ENCODE measurements around the gene NUP58. TPM values are rescaled to one million over a fixed set of nuclear protein-coding genes. Genes with fewer than 3 reads are reported as not detected.
"Not testable (repeated sequence)": the region's sequence is repeated elsewhere in the genome, so short reads cannot be mapped to it uniquely, and the experiment has no call there.

The NUP58 gene
- total RNA-seq, 4 donors from 2014 or later = 35.8 to 68.0 (median 52.6) TPM

- TF ChIP-seq, protein P1, sequence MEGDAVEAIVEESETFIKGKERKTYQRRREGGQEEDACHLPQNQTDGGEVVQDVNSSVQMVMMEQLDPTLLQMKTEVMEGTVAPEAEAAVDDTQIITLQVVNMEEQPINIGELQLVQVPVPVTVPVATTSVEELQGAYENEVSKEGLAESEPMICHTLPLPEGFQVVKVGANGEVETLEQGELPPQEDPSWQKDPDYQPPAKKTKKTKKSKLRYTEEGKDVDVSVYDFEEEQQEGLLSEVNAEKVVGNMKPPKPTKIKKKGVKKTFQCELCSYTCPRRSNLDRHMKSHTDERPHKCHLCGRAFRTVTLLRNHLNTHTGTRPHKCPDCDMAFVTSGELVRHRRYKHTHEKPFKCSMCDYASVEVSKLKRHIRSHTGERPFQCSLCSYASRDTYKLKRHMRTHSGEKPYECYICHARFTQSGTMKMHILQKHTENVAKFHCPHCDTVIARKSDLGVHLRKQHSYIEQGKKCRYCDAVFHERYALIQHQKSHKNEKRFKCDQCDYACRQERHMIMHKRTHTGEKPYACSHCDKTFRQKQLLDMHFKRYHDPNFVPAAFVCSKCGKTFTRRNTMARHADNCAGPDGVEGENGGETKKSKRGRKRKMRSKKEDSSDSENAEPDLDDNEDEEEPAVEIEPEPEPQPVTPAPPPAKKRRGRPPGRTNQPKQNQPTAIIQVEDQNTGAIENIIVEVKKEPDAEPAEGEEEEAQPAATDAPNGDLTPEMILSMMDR (IDR thresholded peaks at IDR 0.05) = no peak
- no peak for ATAC-seq (ENCODE audit: low FRiP score)
- no peak for DNase-seq (ENCODE audit: low spot score)
Observed at GRCh38 chr13:25352806-25353205, 51.4 kb downstream of the NUP58 start.

GRCh38 chr13:25353344-25353743, 51.9 kb downstream of the NUP58 start:
- no peak for DNase-seq (ENCODE audit: low spot score)
- ATAC-seq (ENCODE audit: low FRiP score) = no peak
- TF ChIP-seq, protein P1 (IDR thresholded peaks at IDR 0.05) = no peak

DNA sequence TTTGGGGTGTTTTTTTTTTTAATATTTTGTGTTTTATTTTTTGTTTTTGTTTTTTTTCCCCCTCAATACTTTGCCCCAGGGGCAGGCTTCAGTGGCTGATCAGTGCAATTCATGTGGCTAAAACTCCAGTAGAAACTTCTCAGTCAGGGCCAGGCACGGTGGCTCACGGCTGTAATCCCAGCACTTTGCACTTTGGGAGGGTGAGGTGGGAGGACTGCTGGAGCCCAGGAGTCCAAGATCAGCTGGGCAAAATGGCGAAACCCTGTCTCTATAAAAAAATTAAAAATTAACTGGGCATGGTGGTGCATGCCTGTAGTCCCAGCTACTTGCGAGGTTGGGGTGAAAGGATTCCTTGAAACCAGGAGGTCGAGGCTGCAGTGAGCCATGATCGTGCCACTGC, 53.0 kb downstream of the NUP58 start:
- no peak for ATAC-seq (ENCODE audit: low FRiP score)
- TF ChIP-seq, protein P1 (IDR thresholded peaks at IDR 0.05) = no peak
- no peak for DNase-seq (ENCODE audit: low spot score)

DNA sequence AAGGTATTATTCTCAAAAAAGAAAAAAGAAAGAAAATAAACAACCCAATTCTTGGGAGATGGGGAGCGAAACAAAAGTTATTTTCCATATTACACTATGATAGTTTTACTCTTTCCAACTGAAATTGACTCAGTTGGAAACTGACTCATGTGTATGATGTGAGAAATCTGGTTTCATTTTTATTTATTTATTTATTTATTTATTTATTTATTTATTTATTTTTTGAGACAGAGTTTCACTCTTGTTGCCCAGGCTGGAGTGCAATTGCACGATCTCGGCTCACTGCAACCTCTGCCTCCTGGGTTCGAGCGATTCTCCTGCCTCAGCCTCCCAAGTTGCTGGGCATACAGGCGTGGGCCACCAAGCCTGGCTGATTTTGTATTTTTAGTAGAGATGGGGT, 59.0 kb downstream of the NUP58 start:
- not testable (repeated sequence) for DNase-seq (ENCODE audit: low spot score); ATAC-seq (ENCODE audit: low FRiP score)

GRCh38 chr13:25365720-25366235, 64.4 kb downstream of the NUP58 start:
- no peak for ATAC-seq (ENCODE audit: low FRiP score)
- DNase-seq (ENCODE audit: low spot score) = no peak
- TF ChIP-seq, protein P1 (IDR thresholded peaks at IDR 0.05) = no peak

DNA sequence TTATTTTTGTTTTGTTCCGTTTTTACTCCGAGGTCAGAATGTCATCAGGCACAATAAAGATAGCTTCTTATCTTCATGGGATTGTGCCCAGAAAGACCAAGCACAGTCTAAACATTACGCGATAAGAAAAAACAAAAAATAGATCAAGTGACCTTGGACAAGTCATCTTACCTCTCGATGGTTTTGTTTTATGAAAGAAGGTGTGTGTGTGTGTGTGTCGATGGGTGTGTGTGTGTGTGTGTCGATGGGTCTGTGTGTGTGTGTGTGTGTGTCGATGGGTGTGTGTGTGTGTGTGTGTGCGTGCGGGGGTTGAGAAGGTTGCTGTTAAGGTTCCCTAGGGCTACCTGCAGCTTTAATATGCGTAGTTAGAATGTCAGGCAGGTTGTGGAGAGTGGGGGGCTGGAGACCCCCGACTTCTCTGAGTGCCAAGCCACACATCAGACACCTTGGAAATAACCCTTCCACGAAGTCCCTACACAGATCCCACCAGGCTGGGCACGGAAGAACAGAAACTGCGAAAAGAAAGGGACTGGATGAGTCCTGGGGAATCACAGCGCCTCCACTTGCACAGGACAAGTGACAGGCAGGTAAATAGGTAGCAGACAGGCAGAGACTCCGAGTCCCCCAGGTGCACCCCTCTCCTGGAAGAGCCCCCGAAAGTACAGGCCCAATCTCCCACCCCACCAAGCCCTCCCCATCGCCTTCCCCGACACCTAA, 69.9 kb downstream of the NUP58 start:
- DNase-seq (ENCODE audit: low spot score) = no peak
- no peak for ATAC-seq (ENCODE audit: low FRiP score)
- TF ChIP-seq, protein P1 (IDR thresholded peaks at IDR 0.05) = no peak

DNA sequence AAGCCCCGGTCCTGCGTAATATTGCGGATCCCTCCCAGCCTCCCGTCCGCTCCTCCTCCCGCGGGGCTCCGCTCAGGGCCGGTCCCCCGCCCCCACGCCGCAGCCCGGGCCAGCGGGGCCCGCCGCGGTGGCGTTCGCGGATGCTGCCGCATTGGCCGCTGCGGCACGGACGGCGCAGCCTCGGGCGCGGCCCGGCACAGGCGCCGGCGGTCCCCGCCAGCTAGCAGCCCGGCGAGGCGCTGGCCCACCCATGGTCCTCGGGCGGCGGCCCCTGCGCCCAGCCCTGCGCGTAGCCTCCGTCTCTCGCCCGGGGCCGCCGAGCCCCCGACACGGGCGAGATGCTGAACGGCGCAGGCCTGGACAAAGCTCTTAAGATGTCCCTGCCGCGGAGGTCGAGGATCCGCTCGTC, 70.5 kb downstream of the NUP58 start, which contains the start of gene ATP8A2:
Gene ATP8A2 (plus strand): TSS at position 100 of the 409 bp plus-strand sequence. CDS start 239 bp downstream, at position 339.
- DNase-seq (ENCODE audit: low spot score) = no peak
- no peak for ATAC-seq (ENCODE audit: low FRiP score)
- TF ChIP-seq, protein P1 (IDR thresholded peaks at IDR 0.05) = no peak

Measured in omental fat pad (tissue), 4 donors.